ENCODE data around the gene INSL3. TPM values are rescaled to one million over a fixed set of nuclear protein-coding genes. Genes with fewer than 3 reads are reported as not detected.

INSL3 gene
- total RNA-seq, 1 donor from 2014 or later, result not detected

GRCh38 chr19:17775991-17776803 is 45.1 kb downstream of the INSL3 start:
- Histone ChIP-seq H3K4me3 (ENCODE audit: low read depth, low read length) (no peak overlapping the region), H3K27me3 (ENCODE audit: control insufficient read depth, insufficient read depth, low read length) (peaks cover 7% of the 10 kb centered on the region), H3K36me3 (ENCODE audit: control insufficient read depth, insufficient read depth, low read length) (no peaks in the 10 kb centered on the region)
- DNase-seq (ENCODE audit: low read depth), result no peak
- TF ChIP-seq CTCF (IDR thresholded peaks at IDR 0.05; ENCODE audit: insufficient read depth, low read length, poor library complexity, severe bottlenecking), result no peak

- TF ChIP-seq CTCF (IDR thresholded peaks at IDR 0.05; ENCODE audit: insufficient read depth, low read length, poor library complexity, severe bottlenecking), result peak; percentile 56
- DNase-seq (ENCODE audit: low read depth), result no peak
- Histone ChIP-seq H3K4me3 (ENCODE audit: low read depth, low read length) (no peak overlapping the region), H3K27me3 (ENCODE audit: control insufficient read depth, insufficient read depth, low read length) (peaks cover 7% of the 10 kb centered on the region), H3K36me3 (ENCODE audit: control insufficient read depth, insufficient read depth, low read length) (no peaks in the 10 kb centered on the region)
Observed at GRCh38 chr19:17775245-17775927, 45.9 kb downstream of the INSL3 start.

- H3K36me3 ChIP-seq (ENCODE audit: control insufficient read depth, insufficient read depth, low read length), result no peaks in the 10 kb centered on the region
- no peak for TF ChIP-seq CTCF (IDR thresholded peaks at IDR 0.05; ENCODE audit: insufficient read depth, low read length, poor library complexity, severe bottlenecking)
- peaks cover 7% of the 10 kb centered on the region for H3K27me3 ChIP-seq (ENCODE audit: control insufficient read depth, insufficient read depth, low read length)
- DNase-seq (ENCODE audit: low read depth), result no peak
- H3K4me3 ChIP-seq (ENCODE audit: low read depth, low read length), result no peak overlapping the region
Observed at GRCh38 chr19:17772172-17772571, 49.1 kb downstream of the INSL3 start.

GRCh38 chr19:17770613-17771012 is 50.7 kb downstream of the INSL3 start:
- H3K4me3 ChIP-seq (ENCODE audit: low read depth, low read length), result no peak overlapping the region
- H3K36me3 ChIP-seq (ENCODE audit: control insufficient read depth, insufficient read depth, low read length), result no peaks in the 10 kb centered on the region
- DNase-seq (ENCODE audit: low read depth), result no peak
- TF ChIP-seq CTCF (IDR thresholded peaks at IDR 0.05; ENCODE audit: insufficient read depth, low read length, poor library complexity, severe bottlenecking), result no peak
- no peaks in the 10 kb centered on the region for H3K27me3 ChIP-seq (ENCODE audit: control insufficient read depth, insufficient read depth, low read length)

GRCh38 chr19:17767559-17767958 is 53.8 kb downstream of the INSL3 start:
- Histone ChIP-seq H3K27me3 (ENCODE audit: control insufficient read depth, insufficient read depth, low read length) (no peaks in the 10 kb centered on the region), H3K4me3 (ENCODE audit: low read depth, low read length) (no peak overlapping the region), H3K36me3 (ENCODE audit: control insufficient read depth, insufficient read depth, low read length) (no peaks in the 10 kb centered on the region)
- no peak for TF ChIP-seq CTCF (IDR thresholded peaks at IDR 0.05; ENCODE audit: insufficient read depth, low read length, poor library complexity, severe bottlenecking)
- DNase-seq (ENCODE audit: low read depth), result no peak
